ENCODE data around the gene CMTM4.
"Not testable (repeated sequence)": the region's sequence is repeated elsewhere in the genome, so short reads cannot be mapped to it uniquely, and the experiment has no call there.

The CMTM4 gene

GRCh38 chr16:66705790-66706505 is 9.4 kb upstream of the CMTM4 start:
- H3K4me3 ChIP-seq (ENCODE audit: low read depth, low read length) = no peak overlapping the region

- H3K4me3 ChIP-seq (ENCODE audit: low read depth, low read length) = no peak overlapping the region
Measured at GRCh38 chr16:66703406-66704215, 7.1 kb upstream of the CMTM4 start.

- H3K4me3 ChIP-seq (ENCODE audit: low read depth, low read length) = no peak overlapping the region
Measured at GRCh38 chr16:66701516-66701915, 5.0 kb upstream of the CMTM4 start.

- H3K4me3 ChIP-seq (ENCODE audit: low read depth, low read length) = no peak overlapping the region
Measured at GRCh38 chr16:66701026-66701425, 4.5 kb upstream of the CMTM4 start.

GRCh38 chr16:66699898-66700297 is 3.4 kb upstream of the CMTM4 start:
- H3K4me3 ChIP-seq (ENCODE audit: low read depth, low read length) = no peak overlapping the region

GRCh38 chr16:66698046-66698445 is 1.5 kb upstream of the CMTM4 start:
- H3K4me3 ChIP-seq (ENCODE audit: low read depth, low read length) = no peak overlapping the region

GRCh38 chr16:66695935-66696668 is 441 bp downstream of the CMTM4 start:
- peak overlapping the region; percentile 62 for H3K4me3 ChIP-seq (ENCODE audit: low read depth, low read length)

GRCh38 chr16:66695471-66695934 is 1.0 kb downstream of the CMTM4 start:
- H3K4me3 ChIP-seq (ENCODE audit: low read depth, low read length) = peak overlapping the region; percentile 62

- H3K4me3 ChIP-seq (ENCODE audit: low read depth, low read length) = no peak overlapping the region
Measured at GRCh38 chr16:66693149-66693548, 3.4 kb downstream of the CMTM4 start.

GRCh38 chr16:66692341-66692740 is 4.2 kb downstream of the CMTM4 start:
- H3K4me3 ChIP-seq (ENCODE audit: low read depth, low read length) = no peak overlapping the region

GRCh38 chr16:66691234-66691633 is 5.3 kb downstream of the CMTM4 start:
- no peak overlapping the region for H3K4me3 ChIP-seq (ENCODE audit: low read depth, low read length)

- no peak overlapping the region for H3K4me3 ChIP-seq (ENCODE audit: low read depth, low read length)
Measured at GRCh38 chr16:66690106-66690847, 6.3 kb downstream of the CMTM4 start.

GRCh38 chr16:66689282-66689681 is 7.3 kb downstream of the CMTM4 start:
- no peak overlapping the region for H3K4me3 ChIP-seq (ENCODE audit: low read depth, low read length)

GRCh38 chr16:66687906-66688625 is 8.5 kb downstream of the CMTM4 start:
- no peak overlapping the region for H3K4me3 ChIP-seq (ENCODE audit: low read depth, low read length)

- not testable (repeated sequence) for H3K4me3 ChIP-seq (ENCODE audit: low read depth, low read length)
Measured at GRCh38 chr16:66685501-66686115, 10.9 kb downstream of the CMTM4 start.

GRCh38 chr16:66682271-66682670 is 14.3 kb downstream of the CMTM4 start:
- no peak overlapping the region for H3K4me3 ChIP-seq (ENCODE audit: low read depth, low read length)

GRCh38 chr16:66681676-66682075 is 14.9 kb downstream of the CMTM4 start:
- no peak overlapping the region for H3K4me3 ChIP-seq (ENCODE audit: low read depth, low read length)

GRCh38 chr16:66678337-66678736 is 18.2 kb downstream of the CMTM4 start:
- no peak overlapping the region for H3K4me3 ChIP-seq (ENCODE audit: low read depth, low read length)

- no peak overlapping the region for H3K4me3 ChIP-seq (ENCODE audit: low read depth, low read length)
Measured at GRCh38 chr16:66677836-66678235, 18.7 kb downstream of the CMTM4 start.

- no peak overlapping the region for H3K4me3 ChIP-seq (ENCODE audit: low read depth, low read length)
Measured at GRCh38 chr16:66677179-66677578, 19.4 kb downstream of the CMTM4 start.

All from iPS-11a (cell line).